Airway epithelial cell (primary cell): Measurements from ENCODE around the gene GPR85. TPM values are rescaled to one million over a fixed set of nuclear protein-coding genes. Genes with fewer than 3 reads are reported as not detected.

Experiments used
- total RNA-seq: library from RNA; depleted of rRNA; stranded (reverse); fragments of >200 nt; gene quantifications from 2 replicates; pipeline ENCODE4 v1.2.3, GENCODE V29; 2015

Gene GPR85
- 1.1 and 4.6 TPM in 2 replicates for total RNA-seq

GRCh38 chr7:113086431-113086888, at the start of gene GPR85:
Gene GPR85, minus strand, starts transcription at chr7:113086827. Its CDS starts 2,106 bp downstream, at chr7:113084721.

GRCh38 chr7:113118074-113118959, 31.7 kb upstream of the GPR85 start, which contains the start of gene SMIM30:
Gene SMIM30, minus strand, starts transcription at chr7:113118554. Its CDS starts 976 bp downstream, at chr7:113117578.

Other genes with a start within 250 kb of the GPR85 start
- 64.5 and 71.0 TPM in 2 replicates for gene SMIM30, start 31.7 kb upstream of the GPR85 start, total RNA-seq